Natural killer cell treated with Interleukin-12 subunit alpha and Interleukin-12 subunit beta and Interleukin-15 and Interleukin-18, amount 100 ng/mL, for 72 hours (primary cell): ENCODE results near the gene MRPL21. TPM values are rescaled to one million over a fixed set of nuclear protein-coding genes. Genes with fewer than 3 reads are reported as not detected.

Experiments
- ATAC-seq, 2 donors: fragments of 150-1000 bp; cut with Tn5 transposase in 1 of 2; sonication (Bioruptor Pico), chemical (Tn5 transposase) in 1 of 2; 2 replicates each; pipeline ENCODE4 v1.10.0; 2021
- DNase-seq: peaks from one replicate; pipeline ENCODE4 v3.0.0; 2022; ENCODE audit warnings: low spot score
- H3K27ac Mint-ChIP-seq, 2 donors: 1 replicate in 1 of 2; 2 replicates in 1 of 2; pipeline ENCODE4 v1.8.0; 2022; ENCODE audit warnings: mixed read lengths in 2 of 2, mild to moderate bottlenecking in 1 of 2, moderate library complexity in 1 of 2
- H3K27me3 Mint-ChIP-seq, 2 donors: 1 replicate in 1 of 2; 2 replicates in 1 of 2; pipeline ENCODE4 v1.8.0; 2022; ENCODE audit warnings: mixed read lengths in 2 of 2
- H3K36me3 Mint-ChIP-seq: one replicate; pipeline ENCODE4 v1.8.0; 2022; ENCODE audit warnings: mixed read lengths
- H3K4me1 Mint-ChIP-seq, 2 donors: 1 replicate in 1 of 2; 2 replicates in 1 of 2; pipeline ENCODE4 v1.8.0; 2022; ENCODE audit warnings: low read depth in 2 of 2, mixed read lengths in 2 of 2, mild to moderate bottlenecking in 1 of 2
- H3K4me3 Mint-ChIP-seq: one replicate; pipeline ENCODE4 v1.8.0; 2022; ENCODE audit warnings: mixed read lengths
- H3K9me3 Mint-ChIP-seq: 2 replicates; pipeline ENCODE4 v1.8.0; 2022; ENCODE audit warnings: mixed read lengths
- total RNA-seq, 2 donors: library from RNA; stranded (reverse); gene quantifications; one replicate each; pipeline ENCODE4 v1.2.3, GENCODE V29; 2022

MRPL21 gene
- total RNA-seq = 100 to 1,000 TPM in 1 of 2 donors, 10 to 100 TPM in 1; 57.6 to 108 TPM

- H3K4me1 Mint-ChIP-seq = peaks cover 38 to 41% of the 10 kb centered on the region in 2 donors
These were observed at the start of gene MRPL21, which contains the start of gene IGHMBP2 for GRCh38 chr11:68903288-68904247. Gene MRPL21 (minus strand): TSS chr11:68903832. CDS start chr11:68903810, 22 bp downstream. Gene IGHMBP2 (plus strand): TSS chr11:68903891. CDS start chr11:68903953, 62 bp downstream.

GRCh38 chr11:68950762-68951161 is 47.1 kb upstream of the MRPL21 start:
- no peak overlapping the region for H3K27ac Mint-ChIP-seq
- no peaks in the 10 kb centered on the region for H3K4me1 Mint-ChIP-seq
- ATAC-seq (peak in 1 of 2 donors; percentile 40), DNase-seq (no peak)
- no peak overlapping the region for H3K4me3 Mint-ChIP-seq
- H3K27me3 Mint-ChIP-seq = no peaks in the 10 kb centered on the region
- H3K9me3 Mint-ChIP-seq = no peaks in the 10 kb centered on the region
- no peaks in the 10 kb centered on the region for H3K36me3 Mint-ChIP-seq

More at GRCh38 chr11:68903288-68904247, at the start of gene MRPL21, which contains the start of gene IGHMBP2:
- peak within 1 kb of the TSS; percentile 88 to 96 for H3K27ac Mint-ChIP-seq
- H3K27me3 Mint-ChIP-seq = no peaks in the 10 kb centered on the region
- DNase-seq (peak; percentile 89), ATAC-seq (peak; percentile 98)
- H3K4me3 Mint-ChIP-seq = peak within 1 kb of the TSS; percentile 96
- no peaks in the 10 kb centered on the region for H3K9me3 Mint-ChIP-seq
- H3K36me3 Mint-ChIP-seq = no peaks in the 10 kb centered on the region

GRCh38 chr11:68950270-68950669 is 46.6 kb upstream of the MRPL21 start:
- H3K4me3 Mint-ChIP-seq = no peak overlapping the region
- no peaks in the 10 kb centered on the region for H3K36me3 Mint-ChIP-seq
- H3K27me3 Mint-ChIP-seq = no peaks in the 10 kb centered on the region
- ATAC-seq = no peak
- no peak overlapping the region for H3K27ac Mint-ChIP-seq
- DNase-seq = no peak
- H3K4me1 Mint-ChIP-seq = no peaks in the 10 kb centered on the region
- H3K9me3 Mint-ChIP-seq = no peaks in the 10 kb centered on the region

GRCh38 chr11:68948935-68949334 is 45.3 kb upstream of the MRPL21 start:
- Mint-ChIP-seq H3K9me3 (no peaks in the 10 kb centered on the region), H3K4me1 (no peaks in the 10 kb centered on the region), H3K4me3 (no peak overlapping the region), H3K27ac (no peak overlapping the region), H3K36me3 (no peaks in the 10 kb centered on the region), H3K27me3 (no peaks in the 10 kb centered on the region)
- ATAC-seq (no peak), DNase-seq (no peak)

GRCh38 chr11:68948496-68948895 is 44.9 kb upstream of the MRPL21 start:
- ATAC-seq (no peak), DNase-seq (no peak)
- no peaks in the 10 kb centered on the region for H3K4me1 Mint-ChIP-seq
- H3K9me3 Mint-ChIP-seq = no peaks in the 10 kb centered on the region
- no peak overlapping the region for H3K27ac Mint-ChIP-seq
- H3K4me3 Mint-ChIP-seq = no peak overlapping the region
- H3K36me3 Mint-ChIP-seq = no peaks in the 10 kb centered on the region
- H3K27me3 Mint-ChIP-seq = no peaks in the 10 kb centered on the region

GRCh38 chr11:68947151-68947550 is 43.5 kb upstream of the MRPL21 start:
- H3K27me3 Mint-ChIP-seq = no peaks in the 10 kb centered on the region
- ATAC-seq (no peak), DNase-seq (no peak)
- H3K4me3 Mint-ChIP-seq = no peak overlapping the region
- H3K9me3 Mint-ChIP-seq = no peaks in the 10 kb centered on the region
- no peak overlapping the region for H3K27ac Mint-ChIP-seq
- no peaks in the 10 kb centered on the region for H3K4me1 Mint-ChIP-seq
- no peaks in the 10 kb centered on the region for H3K36me3 Mint-ChIP-seq

- H3K4me3 Mint-ChIP-seq = no peak overlapping the region
- H3K4me1 Mint-ChIP-seq = no peaks in the 10 kb centered on the region
- no peaks in the 10 kb centered on the region for H3K36me3 Mint-ChIP-seq
- H3K27ac Mint-ChIP-seq = no peak overlapping the region
- H3K27me3 Mint-ChIP-seq = no peaks in the 10 kb centered on the region
- DNase-seq = no peak
- H3K9me3 Mint-ChIP-seq = no peaks in the 10 kb centered on the region
- ATAC-seq = no peak
These were observed 42.9 kb upstream of the MRPL21 start for GRCh38 chr11:68946416-68947090.

GRCh38 chr11:68942751-68943271 is 39.2 kb upstream of the MRPL21 start:
- Mint-ChIP-seq H3K36me3 (no peaks in the 10 kb centered on the region), H3K27me3 (no peaks in the 10 kb centered on the region), H3K4me1 (no peaks in the 10 kb centered on the region), H3K4me3 (no peak overlapping the region), H3K27ac (no peak overlapping the region), H3K9me3 (no peaks in the 10 kb centered on the region)
- no peak for DNase-seq
- peak; percentile 8 to 59 for ATAC-seq

- Mint-ChIP-seq H3K27me3 (no peaks in the 10 kb centered on the region), H3K27ac (no peak overlapping the region), H3K36me3 (no peaks in the 10 kb centered on the region), H3K9me3 (no peaks in the 10 kb centered on the region), H3K4me1 (no peaks in the 10 kb centered on the region), H3K4me3 (no peak overlapping the region)
- ATAC-seq (no peak), DNase-seq (peak; percentile 41)
These were observed 38.5 kb upstream of the MRPL21 start for GRCh38 chr11:68942095-68942620.

GRCh38 chr11:68941324-68942094 is 37.9 kb upstream of the MRPL21 start:
- Mint-ChIP-seq H3K9me3 (no peaks in the 10 kb centered on the region), H3K4me3 (no peak overlapping the region), H3K36me3 (no peaks in the 10 kb centered on the region), H3K27me3 (no peaks in the 10 kb centered on the region), H3K4me1 (no peaks in the 10 kb centered on the region), H3K27ac (no peak overlapping the region)
- ATAC-seq = no peak
- DNase-seq = no peak

- H3K27ac Mint-ChIP-seq = no peak overlapping the region
- no peaks in the 10 kb centered on the region for H3K36me3 Mint-ChIP-seq
- ATAC-seq (no peak), DNase-seq (peak; percentile 51)
- H3K4me3 Mint-ChIP-seq = no peak overlapping the region
- H3K4me1 Mint-ChIP-seq = no peaks in the 10 kb centered on the region
- H3K27me3 Mint-ChIP-seq = no peaks in the 10 kb centered on the region
- no peaks in the 10 kb centered on the region for H3K9me3 Mint-ChIP-seq
These were observed 37.2 kb upstream of the MRPL21 start for GRCh38 chr11:68940651-68941323.

GRCh38 chr11:68939583-68940555 is 36.2 kb upstream of the MRPL21 start:
- Mint-ChIP-seq H3K36me3 (no peaks in the 10 kb centered on the region), H3K27ac (no peak overlapping the region), H3K9me3 (no peaks in the 10 kb centered on the region), H3K4me3 (no peak overlapping the region), H3K4me1 (no peaks in the 10 kb centered on the region), H3K27me3 (no peaks in the 10 kb centered on the region)
- DNase-seq (peak; percentile 38), ATAC-seq (no peak)
